Sigmoid colon (tissue), 4 donors: ENCODE results near the gene WDR86.

Experiments used
- CTCF ChIP-seq, 4 experiments: fragments of 450-650 bp in 3 of 4; fragments of 200-600 bp in 1 of 4; IDR thresholded peaks; one replicate each; pipeline ENCODE4 v1.5.1; 2016 to 2019; ENCODE audit warnings: antibody characterized with exemption in 4 of 4, mild to moderate bottlenecking in 3 of 4, moderate library complexity in 2 of 4
- EP300 ChIP-seq, 4 donors: sonication (generic); formaldehyde crosslinking; IDR thresholded peaks; one replicate each; pipeline ENCODE4 v1.6.1; 2017; ENCODE audit warnings: antibody characterized with exemption in 4 of 4

DNA sequence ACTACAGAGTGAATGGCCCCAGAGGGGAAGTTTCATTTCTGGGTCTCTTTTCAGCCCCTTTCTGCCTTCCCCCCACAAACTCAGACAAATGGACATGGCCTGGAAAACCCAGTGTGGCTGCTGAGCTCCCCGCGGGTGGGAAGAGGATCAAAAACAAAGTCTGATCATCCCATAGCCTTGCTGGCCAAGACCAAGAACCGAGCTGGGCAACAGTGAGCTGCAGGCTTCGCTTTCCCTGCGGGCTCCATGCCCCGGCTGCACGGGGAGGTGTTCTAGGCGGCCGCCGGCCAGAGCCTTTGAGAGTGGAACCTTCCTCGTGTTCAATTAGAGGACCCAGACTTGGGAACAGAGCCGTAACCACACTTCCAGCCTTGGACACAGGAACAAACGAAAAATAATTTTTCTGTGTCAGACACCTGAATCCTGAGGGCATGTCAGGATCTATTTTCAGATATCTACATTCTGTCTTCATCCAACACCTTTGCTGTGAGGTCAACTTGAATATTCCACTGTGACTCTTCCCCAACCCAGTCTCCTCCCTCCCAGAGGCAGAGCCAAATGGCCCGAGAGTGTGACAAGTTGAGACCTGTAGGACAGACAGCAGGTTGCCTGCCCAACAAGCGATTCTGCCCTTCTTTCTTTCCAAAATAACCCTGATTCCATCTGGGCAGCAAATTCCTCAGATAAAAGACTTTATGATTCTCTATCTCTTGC, 26.0 kb downstream of the WDR86 start:
- TF ChIP-seq EP300 (IDR thresholded peaks at IDR 0.05) (no peak), CTCF (IDR thresholded peaks at IDR 0.05) (no peak)
